ENCODE measurements around the gene TLDC2. TPM values are rescaled to one million over a fixed set of nuclear protein-coding genes. Genes with fewer than 3 reads are reported as not detected.

The TLDC2 gene
- polyA plus RNA-seq, 3 donors, result not detected

DNA sequence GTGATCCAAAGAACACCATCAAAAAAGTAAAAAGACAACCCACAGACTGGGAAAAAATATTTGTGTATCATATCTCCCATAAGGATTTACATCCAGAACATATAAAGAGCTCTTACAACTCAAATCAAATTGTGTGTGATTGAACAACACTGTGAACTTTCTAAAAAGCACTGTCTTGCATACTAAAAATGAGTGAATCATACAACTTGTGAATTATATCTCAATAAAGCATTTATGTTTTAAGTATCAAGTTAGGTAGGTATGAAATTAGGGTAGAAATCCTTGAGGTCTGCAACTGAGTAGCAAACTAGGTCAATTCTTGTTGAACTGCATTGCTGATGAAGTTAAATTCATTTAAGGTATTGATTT lies 61.4 kb downstream of the TLDC2 start:
- no peak for DNase-seq
- TF ChIP-seq, protein P1, sequence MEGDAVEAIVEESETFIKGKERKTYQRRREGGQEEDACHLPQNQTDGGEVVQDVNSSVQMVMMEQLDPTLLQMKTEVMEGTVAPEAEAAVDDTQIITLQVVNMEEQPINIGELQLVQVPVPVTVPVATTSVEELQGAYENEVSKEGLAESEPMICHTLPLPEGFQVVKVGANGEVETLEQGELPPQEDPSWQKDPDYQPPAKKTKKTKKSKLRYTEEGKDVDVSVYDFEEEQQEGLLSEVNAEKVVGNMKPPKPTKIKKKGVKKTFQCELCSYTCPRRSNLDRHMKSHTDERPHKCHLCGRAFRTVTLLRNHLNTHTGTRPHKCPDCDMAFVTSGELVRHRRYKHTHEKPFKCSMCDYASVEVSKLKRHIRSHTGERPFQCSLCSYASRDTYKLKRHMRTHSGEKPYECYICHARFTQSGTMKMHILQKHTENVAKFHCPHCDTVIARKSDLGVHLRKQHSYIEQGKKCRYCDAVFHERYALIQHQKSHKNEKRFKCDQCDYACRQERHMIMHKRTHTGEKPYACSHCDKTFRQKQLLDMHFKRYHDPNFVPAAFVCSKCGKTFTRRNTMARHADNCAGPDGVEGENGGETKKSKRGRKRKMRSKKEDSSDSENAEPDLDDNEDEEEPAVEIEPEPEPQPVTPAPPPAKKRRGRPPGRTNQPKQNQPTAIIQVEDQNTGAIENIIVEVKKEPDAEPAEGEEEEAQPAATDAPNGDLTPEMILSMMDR (IDR thresholded peaks at IDR 0.05), result no peak
- H3K27me3 ChIP-seq (ENCODE audit: control insufficient read depth in 2 of 2, insufficient read depth in 2 of 2, low read length in 2 of 2), result no peaks in the 10 kb centered on the region
- peaks cover 40 to 72% of the 10 kb centered on the region in 2 donors for H3K4me1 ChIP-seq (ENCODE audit: control insufficient read depth in 1 of 2, insufficient read depth in 2 of 2, low read length in 2 of 2)
- H3K9ac ChIP-seq (ENCODE audit: insufficient read depth, low read length, poor library complexity, severe bottlenecking), result no peak overlapping the region
- H3K4me3 ChIP-seq (replicated peaks in 1 of 3; ENCODE audit: low read depth in 2 of 3, low read length in 3 of 3), result no peak overlapping the region
- peaks cover 93 to 98% of the 10 kb centered on the region in 2 donors for H3K36me3 ChIP-seq (replicated peaks in 1 of 2; ENCODE audit: control insufficient read depth in 1 of 2, insufficient read depth in 2 of 2, low read length in 2 of 2)
- intact Hi-C loops (cut with micrococcal nuclease), result no loop called here
- no peak overlapping the region for H2AFZ ChIP-seq (ENCODE audit: insufficient read depth, low read depth, low read length, poor library complexity, severe bottlenecking)
- peaks cover 100% of the 10 kb centered on the region for H4K20me1 ChIP-seq (ENCODE audit: insufficient read depth, low read length)
- no peaks in the 10 kb centered on the region for H3K9me3 Mint-ChIP-seq
- H3K36me3 Mint-ChIP-seq, result peaks cover 67 to 97% of the 10 kb centered on the region in 2 donors
- H3K4me3 Mint-ChIP-seq, result no peak overlapping the region
- H3K27ac ChIP-seq (ENCODE audit: low read depth in 1 of 2, low read length in 2 of 2), result peak overlapping the region in 1 of 2 donors; percentile 65
- H3K4me2 ChIP-seq (replicated peaks; ENCODE audit: extremely low read depth, low read length, poor library complexity, severe bottlenecking), result peak overlapping the region; percentile 7
- H3K9me3 ChIP-seq (replicated peaks in 1 of 2; ENCODE audit: control insufficient read depth in 1 of 2, insufficient read depth in 1 of 2, low read length in 2 of 2), result no peaks in the 10 kb centered on the region
- H3K27me3 Mint-ChIP-seq (ENCODE audit: low read depth in 3 of 3), result peaks cover 0 to 2% (median 2%) of the 10 kb centered on the region in 3 donors
- H3K27ac Mint-ChIP-seq, result peak overlapping the region; percentile 24 to 83 (median 75)
- peaks cover 100% of the 10 kb centered on the region for H3K79me2 ChIP-seq (ENCODE audit: insufficient read depth, low read length)
- H3K4me1 Mint-ChIP-seq, result peaks cover 55% of the 10 kb centered on the region

GRCh38 chr20:36941401-36941835 lies 65.5 kb downstream of the TLDC2 start:
- no peak overlapping the region for H2AFZ ChIP-seq (ENCODE audit: insufficient read depth, low read depth, low read length, poor library complexity, severe bottlenecking)
- H3K4me1 ChIP-seq (ENCODE audit: control insufficient read depth in 1 of 2, insufficient read depth in 2 of 2, low read length in 2 of 2), result peaks cover 59 to 91% of the 10 kb centered on the region in 2 donors
- no peaks in the 10 kb centered on the region for H3K27me3 ChIP-seq (ENCODE audit: control insufficient read depth in 2 of 2, insufficient read depth in 2 of 2, low read length in 2 of 2)
- TF ChIP-seq, protein P1 (IDR thresholded peaks at IDR 0.05), result no peak
- peak overlapping the region; percentile 38 to 96 (median 89) for H3K27ac Mint-ChIP-seq
- H3K27me3 Mint-ChIP-seq (ENCODE audit: low read depth in 3 of 3), result peaks cover 0 to 2% (median 0%) of the 10 kb centered on the region in 3 donors
- peaks cover 88 to 98% of the 10 kb centered on the region in 2 donors for H3K36me3 ChIP-seq (replicated peaks in 1 of 2; ENCODE audit: control insufficient read depth in 1 of 2, insufficient read depth in 2 of 2, low read length in 2 of 2)
- H4K20me1 ChIP-seq (ENCODE audit: insufficient read depth, low read length), result peaks cover 98% of the 10 kb centered on the region
- peaks cover 63% of the 10 kb centered on the region for H3K4me1 Mint-ChIP-seq
- DNase-seq, result no peak
- H3K79me2 ChIP-seq (ENCODE audit: insufficient read depth, low read length), result peaks cover 100% of the 10 kb centered on the region
- peak overlapping the region in 1 of 2 donors; percentile 84 for H3K27ac ChIP-seq (ENCODE audit: low read depth in 1 of 2, low read length in 2 of 2)
- H3K9me3 Mint-ChIP-seq, result no peaks in the 10 kb centered on the region
- no peaks in the 10 kb centered on the region for H3K9me3 ChIP-seq (replicated peaks in 1 of 2; ENCODE audit: control insufficient read depth in 1 of 2, insufficient read depth in 1 of 2, low read length in 2 of 2)
- no peak overlapping the region for H3K9ac ChIP-seq (ENCODE audit: insufficient read depth, low read length, poor library complexity, severe bottlenecking)
- peak overlapping the region; percentile 14 for H3K4me2 ChIP-seq (replicated peaks; ENCODE audit: extremely low read depth, low read length, poor library complexity, severe bottlenecking)
- intact Hi-C loops (cut with micrococcal nuclease), result no loop called here
- H3K4me3 ChIP-seq (replicated peaks in 1 of 3; ENCODE audit: low read depth in 2 of 3, low read length in 3 of 3), result peak overlapping the region in 1 of 3 experiments; percentile 28
- no CpG with 5 or more reads among the region's 1 CpG for WGBS (ENCODE audit: insufficient coverage)
- peaks cover 76 to 98% of the 10 kb centered on the region in 2 donors for H3K36me3 Mint-ChIP-seq
- no peak overlapping the region for H3K4me3 Mint-ChIP-seq

Other genes with a start within 250 kb of the TLDC2 start
- gene SLA2, start 229.9 kb upstream of the TLDC2 start, polyA plus RNA-seq, result under 1 TPM; 0.16 to 0.19 (median 0.17) TPM
- 10 to 100 TPM; 16.0 to 23.2 (median 21.7) TPM for gene NDRG3, start 130.0 kb upstream of the TLDC2 start, polyA plus RNA-seq
- 1 to 10 TPM; 4.9 to 5.2 (median 5.1) TPM for gene DSN1, start 102.4 kb upstream of the TLDC2 start, polyA plus RNA-seq
- gene SAMHD1, start 75.6 kb downstream of the TLDC2 start, polyA plus RNA-seq, result 100 to 1,000 TPM; 232 to 796 (median 590) TPM
- 1 to 10 TPM; 1.5 to 3.7 (median 2.4) TPM for gene RBL1, start 219.9 kb downstream of the TLDC2 start, polyA plus RNA-seq

All from CD14-positive monocyte (primary cell).